ENCODE results near the gene TFDP2. TPM values are rescaled to one million over a fixed set of nuclear protein-coding genes. Genes with fewer than 3 reads are reported as not detected.
"Not testable (repeated sequence)": the region's sequence is repeated elsewhere in the genome, so short reads cannot be mapped to it uniquely, and the experiment has no call there.

TFDP2 gene
- total RNA-seq, 6 donors from 2014 or later: 25.1 to 48.5 (median 30.8) TPM

DNA sequence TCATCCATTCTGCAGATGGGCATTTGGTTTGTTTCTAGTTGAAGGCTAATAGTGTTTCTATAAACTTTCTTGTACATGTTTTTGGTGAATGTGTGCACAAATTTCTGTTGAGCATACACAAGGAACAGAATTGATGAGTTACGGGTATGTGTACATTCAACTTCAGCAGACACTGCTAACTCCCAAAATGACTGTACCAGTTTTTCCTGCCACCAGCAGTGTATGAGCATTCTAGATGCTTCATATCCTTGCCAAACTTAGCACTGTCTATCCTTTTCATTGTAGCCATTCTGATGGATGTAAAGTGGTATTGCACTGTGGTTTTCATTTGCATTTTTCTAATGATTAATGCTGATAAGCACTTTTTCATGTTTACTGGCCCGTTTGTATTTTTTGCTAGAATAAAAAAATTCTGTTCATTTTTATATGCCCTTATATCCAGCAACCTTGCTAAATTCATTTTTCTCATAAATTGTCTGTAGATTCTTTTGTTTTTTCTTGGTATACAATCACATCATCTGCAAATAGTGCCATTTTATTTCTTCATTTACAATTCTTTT is 162.7 kb downstream of the TFDP2 start:
- no peak overlapping the region for H3K4me3 ChIP-seq
- no peaks in the 10 kb centered on the region for H3K36me3 ChIP-seq
- ATAC-seq (ENCODE audit: low FRiP score in 2 of 2) (no peak), DNase-seq (no peak)
- H3K9me3 ChIP-seq: no peaks in the 10 kb centered on the region
- H3K27me3 ChIP-seq: no peaks in the 10 kb centered on the region
- 81 to 88% methylated on average over 2 of the region's 2 CpGs for WGBS, 2 donors
- H3K27ac ChIP-seq: no peak overlapping the region
- TF ChIP-seq POLR2AphosphoS5 (IDR thresholded peaks at IDR 0.05) (no peak), POLR2A (IDR thresholded peaks at IDR 0.05) (no peak), EP300 (IDR thresholded peaks at IDR 0.05) (no peak)
- TF ChIP-seq, protein P1, sequence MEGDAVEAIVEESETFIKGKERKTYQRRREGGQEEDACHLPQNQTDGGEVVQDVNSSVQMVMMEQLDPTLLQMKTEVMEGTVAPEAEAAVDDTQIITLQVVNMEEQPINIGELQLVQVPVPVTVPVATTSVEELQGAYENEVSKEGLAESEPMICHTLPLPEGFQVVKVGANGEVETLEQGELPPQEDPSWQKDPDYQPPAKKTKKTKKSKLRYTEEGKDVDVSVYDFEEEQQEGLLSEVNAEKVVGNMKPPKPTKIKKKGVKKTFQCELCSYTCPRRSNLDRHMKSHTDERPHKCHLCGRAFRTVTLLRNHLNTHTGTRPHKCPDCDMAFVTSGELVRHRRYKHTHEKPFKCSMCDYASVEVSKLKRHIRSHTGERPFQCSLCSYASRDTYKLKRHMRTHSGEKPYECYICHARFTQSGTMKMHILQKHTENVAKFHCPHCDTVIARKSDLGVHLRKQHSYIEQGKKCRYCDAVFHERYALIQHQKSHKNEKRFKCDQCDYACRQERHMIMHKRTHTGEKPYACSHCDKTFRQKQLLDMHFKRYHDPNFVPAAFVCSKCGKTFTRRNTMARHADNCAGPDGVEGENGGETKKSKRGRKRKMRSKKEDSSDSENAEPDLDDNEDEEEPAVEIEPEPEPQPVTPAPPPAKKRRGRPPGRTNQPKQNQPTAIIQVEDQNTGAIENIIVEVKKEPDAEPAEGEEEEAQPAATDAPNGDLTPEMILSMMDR (IDR thresholded peaks at IDR 0.05): no peak
- H3K4me1 ChIP-seq: no peaks in the 10 kb centered on the region

DNA sequence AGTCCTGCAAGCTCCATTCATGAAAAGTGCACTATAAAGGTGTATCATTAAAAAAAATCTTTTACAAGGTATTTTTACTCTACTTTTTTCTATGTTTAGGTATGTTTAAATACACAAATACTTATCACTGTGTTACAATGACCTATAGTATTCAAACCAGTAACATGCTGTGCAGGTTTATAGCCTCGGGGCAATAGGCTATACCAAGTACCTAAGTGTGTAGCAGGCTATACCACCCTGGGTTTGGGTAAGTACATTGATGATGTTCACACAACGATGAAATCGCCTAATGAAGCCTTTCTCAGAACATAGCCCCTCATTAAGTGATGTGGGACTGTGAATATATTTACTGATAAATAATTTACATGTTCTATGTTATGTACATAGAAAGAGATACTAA is 168.3 kb downstream of the TFDP2 start:
- WGBS, 2 donors: 95 to 96% methylated on average over 3 of the region's 3 CpGs
- H3K27me3 ChIP-seq: no peaks in the 10 kb centered on the region
- H3K9me3 ChIP-seq: no peaks in the 10 kb centered on the region
- no peaks in the 10 kb centered on the region for H3K4me1 ChIP-seq
- TF ChIP-seq POLR2AphosphoS5 (IDR thresholded peaks at IDR 0.05) (no peak), EP300 (IDR thresholded peaks at IDR 0.05) (no peak), POLR2A (IDR thresholded peaks at IDR 0.05) (no peak)
- TF ChIP-seq, protein P1 (IDR thresholded peaks at IDR 0.05): no peak
- ATAC-seq (ENCODE audit: low FRiP score in 2 of 2) (no peak), DNase-seq (no peak)
- H3K36me3 ChIP-seq: peaks cover 0 to 10% (median 0%) of the 10 kb centered on the region in 4 donors
- H3K27ac ChIP-seq: no peak overlapping the region
- H3K4me3 ChIP-seq: no peak overlapping the region

DNA sequence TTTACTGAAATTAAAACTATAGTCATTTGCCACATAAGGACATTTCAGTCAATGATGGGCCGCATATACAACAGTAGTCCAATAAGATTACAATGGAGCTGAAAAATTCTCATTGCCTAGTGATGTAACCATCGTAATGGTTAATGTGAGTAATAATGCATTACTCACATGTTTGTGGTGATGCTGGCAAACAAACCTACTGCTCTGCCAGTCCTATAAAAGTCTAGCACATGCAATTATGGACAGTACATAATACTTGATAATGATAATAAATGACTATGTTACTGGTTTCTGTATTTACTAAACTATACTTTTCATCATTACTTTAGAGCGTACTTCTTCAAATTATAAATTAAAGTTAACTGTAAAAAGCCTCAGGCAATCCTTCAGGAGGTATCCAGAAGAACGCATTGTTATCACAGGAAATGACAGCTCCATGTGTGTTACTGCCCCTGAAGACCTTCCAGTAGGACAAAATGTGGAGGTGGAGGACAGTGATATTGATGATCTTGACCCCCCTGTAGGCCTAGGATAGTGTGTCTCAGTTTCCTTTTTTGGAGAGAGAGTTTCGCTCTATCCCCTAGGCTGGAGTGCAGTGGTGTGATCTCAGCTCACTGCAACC is 170.2 kb downstream of the TFDP2 start:
- H3K4me3 ChIP-seq: no peak overlapping the region
- DNase-seq (no peak), ATAC-seq (ENCODE audit: low FRiP score in 2 of 2) (peak in 1 of 2 donors; percentile 50)
- no peaks in the 10 kb centered on the region for H3K9me3 ChIP-seq
- no peaks in the 10 kb centered on the region for H3K4me1 ChIP-seq
- whole genome bisulfite sequencing, 2 donors: 90 to 94% methylated on average over 5 of the region's 5 CpGs
- TF ChIP-seq POLR2A (IDR thresholded peaks at IDR 0.05): no peak
- no peak for TF ChIP-seq POLR2AphosphoS5 (IDR thresholded peaks at IDR 0.05)
- TF ChIP-seq, protein P1 (IDR thresholded peaks at IDR 0.05): no peak
- TF ChIP-seq EP300 (IDR thresholded peaks at IDR 0.05): no peak
- H3K36me3 ChIP-seq: peaks cover 0 to 10% (median 0%) of the 10 kb centered on the region in 4 donors
- no peaks in the 10 kb centered on the region for H3K27me3 ChIP-seq
- H3K27ac ChIP-seq: no peak overlapping the region

DNA sequence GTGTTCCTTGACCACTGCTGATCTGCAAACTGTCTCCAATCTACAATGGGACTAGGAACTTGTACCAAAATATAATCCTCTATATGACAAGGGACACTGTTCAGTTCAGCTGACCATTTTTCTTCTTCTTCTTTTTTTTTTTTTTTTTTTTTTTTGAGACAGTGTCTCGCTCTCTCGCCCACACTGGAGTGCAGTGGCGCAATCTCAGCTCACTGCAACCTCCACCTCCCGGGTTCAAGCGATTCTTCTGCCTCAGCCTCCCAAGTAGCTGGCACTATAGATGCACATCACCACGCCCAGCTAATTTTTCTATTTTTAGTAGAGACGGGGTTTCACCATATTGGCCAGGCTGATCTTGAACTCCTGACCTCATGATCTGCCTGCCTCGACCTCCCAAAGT is 174.6 kb downstream of the TFDP2 start:
- WGBS, 2 donors: 95 to 96% methylated on average over 8 of the region's 8 CpGs
- not testable (repeated sequence) for H3K36me3 ChIP-seq; H3K9me3 ChIP-seq; H3K4me1 ChIP-seq; H3K27ac ChIP-seq; DNase-seq; H3K27me3 ChIP-seq; ATAC-seq (ENCODE audit: low FRiP score in 2 of 2); H3K4me3 ChIP-seq

DNA sequence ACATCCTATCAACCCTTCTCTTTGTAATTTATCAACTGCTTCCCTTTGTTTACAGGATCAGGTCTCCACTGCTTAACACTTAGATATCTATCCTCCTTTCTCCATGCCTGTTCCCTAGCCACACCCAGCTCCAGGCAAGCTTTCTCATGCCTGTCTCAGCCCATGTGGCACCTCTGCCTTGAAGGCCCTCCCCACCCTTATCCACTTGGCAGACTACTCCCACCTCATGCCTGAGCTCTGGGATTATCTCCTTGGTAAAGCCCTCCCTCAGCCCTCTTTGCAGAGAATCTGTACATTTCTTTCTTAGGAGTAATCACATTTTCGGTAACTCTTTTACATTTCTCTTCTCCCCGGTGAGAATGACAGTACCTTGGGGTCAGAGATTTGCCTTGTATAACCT is 176.9 kb downstream of the TFDP2 start:
- no peaks in the 10 kb centered on the region for H3K4me1 ChIP-seq
- DNase-seq (no peak), ATAC-seq (ENCODE audit: low FRiP score in 2 of 2) (no peak)
- H3K4me3 ChIP-seq: no peak overlapping the region
- H3K27ac ChIP-seq: no peak overlapping the region
- no peaks in the 10 kb centered on the region for H3K27me3 ChIP-seq
- no peaks in the 10 kb centered on the region for H3K9me3 ChIP-seq
- peaks cover 0 to 6% (median 0%) of the 10 kb centered on the region in 4 donors for H3K36me3 ChIP-seq
- TF ChIP-seq EP300 (IDR thresholded peaks at IDR 0.05) (no peak), POLR2A (IDR thresholded peaks at IDR 0.05) (no peak), POLR2AphosphoS5 (IDR thresholded peaks at IDR 0.05) (no peak)
- TF ChIP-seq, protein P1 (IDR thresholded peaks at IDR 0.05): no peak
- WGBS, 2 donors: 93 to 95% methylated on average over 2 of the region's 2 CpGs
